Activated CD4-positive, CD25-positive, alpha-beta regulatory T cell treated with anti-CD3 and anti-CD28 coated beads, Interleukin-2, amount 50 U/mL, for 16 hours (primary cell): ENCODE data around the gene HNRNPD.
"Not testable (repeated sequence)": the region's sequence is repeated elsewhere in the genome, so short reads cannot be mapped to it uniquely, and the experiment has no call there.

Source experiments
- DNase-seq: peaks from one replicate; pipeline ENCODE4 v3.0.0-alpha.2; 2020; ENCODE audit warnings: low read depth, low spot score

HNRNPD gene, protein sequence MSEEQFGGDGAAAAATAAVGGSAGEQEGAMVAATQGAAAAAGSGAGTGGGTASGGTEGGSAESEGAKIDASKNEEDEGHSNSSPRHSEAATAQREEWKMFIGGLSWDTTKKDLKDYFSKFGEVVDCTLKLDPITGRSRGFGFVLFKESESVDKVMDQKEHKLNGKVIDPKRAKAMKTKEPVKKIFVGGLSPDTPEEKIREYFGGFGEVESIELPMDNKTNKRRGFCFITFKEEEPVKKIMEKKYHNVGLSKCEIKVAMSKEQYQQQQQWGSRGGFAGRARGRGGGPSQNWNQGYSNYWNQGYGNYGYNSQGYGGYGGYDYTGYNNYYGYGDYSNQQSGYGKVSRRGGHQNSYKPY

DNA sequence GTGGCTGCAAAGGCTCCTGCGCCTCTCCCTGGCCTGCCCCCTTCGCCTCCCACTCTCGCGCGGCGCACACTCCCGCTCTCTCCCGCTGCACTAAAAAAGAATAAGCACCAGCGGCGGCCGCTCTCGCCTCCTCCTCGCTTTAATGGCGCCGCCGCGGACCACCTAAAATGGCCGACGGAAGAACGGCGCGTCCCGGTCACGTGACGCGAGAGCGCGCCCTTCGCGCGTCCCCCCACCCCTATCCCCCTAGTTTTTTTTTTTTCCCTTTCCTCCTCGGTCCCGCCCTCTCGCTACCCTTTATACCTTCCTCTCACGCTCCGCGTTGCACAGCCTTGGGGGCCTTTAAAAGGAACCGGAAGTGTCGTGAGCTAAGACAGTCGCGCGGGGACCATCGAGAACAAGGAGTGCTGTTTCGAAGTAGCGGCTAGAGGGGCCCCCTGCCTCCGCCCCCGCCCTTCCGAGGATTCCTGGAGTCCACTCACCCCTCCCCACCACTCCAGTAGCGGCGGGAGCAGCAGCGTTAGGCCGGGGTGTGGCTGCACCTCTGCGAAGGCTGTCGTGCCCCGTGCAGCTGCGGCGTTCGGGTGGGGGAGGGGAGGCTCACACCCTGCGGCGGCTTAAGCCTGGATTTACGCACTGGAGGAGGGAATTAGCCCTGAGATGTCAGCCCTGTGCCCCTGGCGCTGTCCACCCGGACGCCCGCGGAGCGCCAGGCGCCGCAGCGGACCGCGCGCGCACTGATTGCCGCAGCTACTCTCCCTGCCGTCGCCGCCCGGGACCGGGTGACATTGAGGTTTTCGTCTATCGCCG is at the start of gene HNRNPD:
TSS of gene HNRNPD (minus strand) at position 176 of the 810 bp plus-strand sequence. CDS start 313 bp downstream, outside the sequence.
- peak; percentile 90 for DNase-seq

DNA sequence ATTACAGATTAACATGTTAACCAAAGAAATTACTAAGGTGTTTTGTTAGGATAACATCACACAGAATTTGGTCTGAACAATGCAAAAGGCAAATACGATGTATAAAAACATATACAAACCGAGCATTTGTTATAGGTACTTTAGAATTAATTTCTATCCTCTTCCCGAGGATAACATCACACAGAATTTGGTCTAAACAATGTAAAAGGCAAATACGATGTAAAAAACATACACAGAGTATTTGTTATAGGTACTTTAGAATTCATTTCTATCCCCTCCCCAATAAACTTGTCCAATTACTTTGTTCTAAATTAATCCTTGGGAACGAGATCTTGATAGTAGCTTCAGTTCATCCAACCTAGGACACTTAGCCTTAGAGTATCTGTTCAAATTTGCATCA is 48.8 kb upstream of the HNRNPD start:
- no peak for DNase-seq

DNA sequence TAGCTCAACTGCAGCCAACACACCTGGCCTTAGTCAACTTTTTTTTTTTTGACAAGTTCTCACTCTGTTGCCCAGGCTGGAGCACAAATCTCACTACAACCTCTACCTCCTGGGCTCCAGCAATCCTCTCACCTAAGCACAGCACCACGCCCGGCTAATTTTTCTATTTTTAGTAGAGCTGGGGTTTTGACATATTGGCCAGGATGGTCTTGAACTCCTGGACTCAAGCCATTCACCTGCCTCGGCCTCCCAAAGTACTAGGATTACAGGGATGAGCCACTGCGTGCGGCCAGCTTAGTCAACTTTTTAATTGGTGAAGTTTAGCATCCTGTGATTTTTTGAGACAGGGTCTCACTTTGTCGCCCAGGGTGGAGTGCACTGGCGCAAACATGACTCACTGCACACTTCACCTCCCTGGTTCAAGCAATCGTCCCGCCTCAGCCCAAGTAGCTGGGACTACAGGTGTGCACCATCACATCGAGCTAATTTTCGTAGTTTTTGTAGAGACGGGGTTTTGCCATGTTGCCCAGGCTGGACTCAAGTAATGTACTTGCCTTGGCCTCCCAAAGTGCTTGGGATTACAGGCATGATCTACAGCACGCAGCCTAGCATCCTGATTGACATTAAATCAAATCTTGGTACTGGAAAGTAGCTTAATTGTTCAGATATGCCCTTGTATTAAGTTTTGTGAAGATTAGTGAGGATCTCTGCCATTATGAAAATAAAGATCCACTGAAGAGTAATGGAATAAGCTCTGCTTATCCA is 48.2 kb upstream of the HNRNPD start:
- no peak for DNase-seq

DNA sequence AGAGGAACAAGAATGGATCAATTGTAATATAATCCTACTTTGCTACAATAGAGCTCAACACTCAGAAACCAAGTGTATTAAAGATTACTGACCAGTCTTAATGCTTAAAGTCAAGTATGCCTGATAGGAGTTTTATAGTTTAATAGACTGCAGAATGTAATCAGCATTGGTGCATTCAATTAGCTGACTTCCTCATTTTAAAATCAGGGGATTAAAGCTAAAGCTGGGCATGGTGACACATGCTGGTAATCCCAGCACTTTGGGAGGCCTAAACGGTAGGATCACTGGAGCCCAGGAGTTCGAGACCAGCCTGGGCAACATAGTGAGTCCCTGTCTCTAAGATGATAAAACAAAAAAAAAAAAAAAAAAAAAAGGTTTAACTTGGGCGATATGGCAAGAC is 45.7 kb upstream of the HNRNPD start:
- DNase-seq, result no peak

DNA sequence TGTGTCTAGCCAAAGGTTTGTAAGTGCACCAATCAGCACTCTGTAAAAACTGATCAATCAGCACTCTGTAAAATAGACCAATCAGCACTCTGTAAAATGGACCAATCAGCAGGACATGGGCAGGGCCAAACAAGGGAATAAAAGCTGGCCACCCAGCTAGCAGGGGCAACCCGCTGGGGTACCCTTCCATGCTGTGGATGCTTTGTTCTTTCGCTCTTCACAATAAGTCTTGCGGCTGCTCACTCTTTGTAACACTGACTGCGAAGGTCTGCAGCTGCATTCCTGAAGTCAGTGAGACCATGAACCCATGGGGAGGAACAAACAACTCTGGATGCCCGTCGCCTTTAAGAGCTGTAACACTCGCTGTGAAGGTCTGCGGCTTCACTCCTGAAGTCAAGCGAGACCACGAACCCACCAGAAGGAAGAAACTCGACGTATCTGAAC is 42.2 kb upstream of the HNRNPD start:
- DNase-seq, result no peak

DNA sequence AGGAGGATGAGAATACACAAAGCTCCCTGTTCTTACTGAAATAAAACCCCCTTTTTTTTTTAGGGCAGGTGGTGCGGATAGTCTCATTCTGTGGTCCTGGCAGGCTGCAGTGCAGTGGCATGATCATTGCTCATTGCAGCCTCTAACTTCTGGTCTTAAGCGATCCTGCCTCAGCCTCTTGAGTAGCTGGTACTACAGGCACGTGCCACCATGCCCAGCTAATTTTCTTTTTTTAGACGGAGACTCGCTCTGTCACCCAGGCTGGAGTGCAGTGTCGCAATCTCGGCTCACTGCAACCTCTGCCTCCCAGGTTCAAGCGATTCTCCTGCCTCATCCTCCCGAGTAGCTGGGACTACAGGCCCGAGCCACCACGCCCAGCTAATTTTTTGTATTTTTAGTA is 41.3 kb upstream of the HNRNPD start:
- not testable (repeated sequence) for DNase-seq

DNA sequence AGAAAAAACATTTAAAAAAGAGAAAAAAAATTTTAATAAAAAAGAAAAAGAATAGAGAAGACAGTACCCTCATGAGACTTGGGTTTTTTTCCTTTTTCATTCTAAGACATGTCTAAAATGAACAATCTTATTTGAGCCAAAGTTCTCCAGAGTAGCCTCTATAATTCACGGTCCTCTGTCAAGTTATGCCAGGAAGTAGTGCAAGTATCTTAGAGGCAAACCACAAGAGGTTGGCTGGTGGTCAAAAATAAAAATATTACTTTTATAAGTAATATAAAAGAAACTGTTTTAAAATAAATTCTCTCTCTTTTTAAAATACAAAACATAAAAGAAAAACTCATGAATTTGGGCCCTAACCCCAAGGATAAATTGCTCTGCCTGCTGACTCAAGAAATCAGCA is 29.9 kb upstream of the HNRNPD start:
- DNase-seq, result no peak

DNA sequence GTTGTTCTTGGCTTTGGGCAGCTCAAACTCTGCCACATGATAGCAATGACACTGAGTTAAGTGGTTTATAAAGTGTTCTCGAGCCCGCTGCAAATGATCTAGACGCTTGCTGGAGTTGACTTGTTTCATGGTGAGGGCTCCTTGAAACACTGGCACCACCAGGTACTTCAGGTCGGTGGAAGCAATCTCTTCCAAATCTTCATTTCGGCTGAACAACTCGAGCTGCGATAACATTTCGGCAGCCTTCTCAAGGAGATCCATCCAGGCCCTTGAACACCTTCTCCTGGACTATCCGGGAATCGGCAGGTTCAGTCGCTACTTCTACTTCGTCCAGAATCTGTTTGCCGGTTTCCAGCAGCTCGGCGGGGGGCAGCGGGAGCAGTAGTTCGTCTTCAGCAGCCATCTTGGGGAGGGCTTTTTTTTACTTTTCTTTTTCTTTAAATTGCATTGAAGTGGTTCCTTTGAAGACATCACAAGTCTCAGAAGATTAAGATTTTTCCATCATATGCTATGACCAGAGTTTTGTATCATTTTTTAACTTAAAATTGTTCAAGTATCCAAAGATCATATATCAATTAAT is 28.5 kb upstream of the HNRNPD start:
- DNase-seq, result no peak

DNA sequence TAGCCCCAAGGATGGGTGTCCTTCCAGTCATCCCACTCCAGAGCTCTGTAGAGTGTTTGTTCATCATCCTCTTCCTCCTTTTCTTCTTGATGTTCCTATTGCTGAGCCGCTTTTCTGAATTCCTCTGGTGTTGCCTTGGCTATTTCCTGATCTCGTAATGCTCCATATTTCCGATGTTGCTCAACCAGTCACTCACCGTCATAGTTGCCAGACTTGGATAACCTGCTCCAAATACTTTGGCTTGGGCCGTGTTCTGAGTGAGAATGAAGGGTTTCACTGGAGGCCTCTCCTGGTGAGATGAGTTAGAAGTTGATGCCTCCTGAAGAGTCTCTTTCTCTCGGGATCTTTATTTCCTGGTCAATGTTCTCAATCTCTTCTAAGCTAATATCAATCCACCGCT is 27.8 kb upstream of the HNRNPD start:
- no peak for DNase-seq

DNA sequence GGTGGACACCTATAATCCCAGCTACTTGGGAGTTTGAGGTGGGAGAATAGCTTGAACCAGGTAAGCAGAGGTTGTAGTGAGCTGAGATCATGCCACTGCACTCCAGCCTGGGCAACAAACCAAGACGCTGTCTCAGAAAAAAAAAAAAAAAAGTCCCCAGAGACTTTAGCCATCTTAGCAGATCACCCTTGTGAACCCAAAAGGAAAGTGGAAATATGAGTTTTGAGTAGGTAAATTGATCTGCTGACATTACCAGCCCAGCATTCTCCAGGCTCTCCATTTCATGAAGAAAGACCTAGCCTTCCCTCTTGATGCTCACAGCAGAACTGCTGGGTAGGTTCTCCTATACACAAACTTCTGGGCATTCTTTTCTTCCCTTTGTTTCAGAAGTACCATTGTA is 24.5 kb upstream of the HNRNPD start:
- no peak for DNase-seq

DNA sequence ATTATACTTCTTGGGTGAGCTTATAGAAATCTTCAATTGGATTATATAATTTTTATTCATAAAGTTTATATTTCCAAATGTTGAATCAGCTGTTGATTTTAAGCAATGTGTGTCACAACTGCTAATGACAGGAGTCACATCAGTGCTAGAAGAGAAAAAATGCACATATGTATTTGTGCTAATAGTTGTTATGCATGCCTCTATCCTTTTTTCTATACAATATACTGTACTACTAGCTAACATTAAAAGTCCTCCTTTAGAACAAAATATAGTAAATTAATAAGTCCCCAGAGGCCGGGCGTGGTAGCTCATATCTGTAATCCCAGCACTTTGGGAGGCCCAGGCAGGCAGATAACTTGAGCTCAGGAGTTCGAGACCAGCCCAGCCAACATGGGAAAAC is 23.7 kb upstream of the HNRNPD start:
- DNase-seq, result no peak

DNA sequence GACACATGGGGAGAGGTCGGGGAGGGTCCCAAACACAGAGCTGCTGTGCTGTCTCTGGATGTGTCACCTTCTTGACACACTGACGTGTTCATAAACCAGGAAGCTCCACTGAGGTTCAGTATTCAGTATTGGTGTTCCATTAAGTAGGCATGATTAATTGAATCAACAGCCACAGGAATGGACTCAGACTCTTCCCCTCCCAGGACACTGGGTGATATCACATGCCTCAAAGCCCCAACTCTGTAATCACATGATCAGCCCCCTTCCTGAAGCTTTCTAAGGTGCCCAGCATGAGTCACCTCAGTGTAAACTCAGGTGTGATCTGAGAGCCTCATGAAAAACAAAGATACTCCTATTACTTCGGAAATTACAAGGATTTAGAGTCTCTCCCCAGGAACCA is 21.1 kb upstream of the HNRNPD start:
- DNase-seq, result no peak

DNA sequence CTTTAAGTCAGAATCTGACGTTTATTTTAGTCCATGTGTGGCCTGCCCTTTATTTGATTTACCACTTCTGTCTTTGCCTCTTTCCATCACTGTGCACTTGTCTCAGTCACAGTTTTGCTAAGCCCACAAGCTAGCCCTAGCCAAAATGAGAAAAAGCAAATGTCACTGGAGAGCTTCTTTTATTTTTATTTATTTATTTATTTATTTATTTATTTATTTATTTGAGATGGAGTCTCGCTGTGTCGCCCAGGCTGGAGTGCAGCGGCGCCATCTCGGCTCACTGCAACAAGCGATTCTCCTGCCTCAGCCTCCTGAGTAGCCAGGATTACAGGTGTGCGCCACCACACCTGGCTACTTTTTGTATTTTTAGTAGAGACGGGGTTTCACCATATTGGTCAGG is 16.3 kb upstream of the HNRNPD start:
- DNase-seq, result not testable (repeated sequence)

DNA sequence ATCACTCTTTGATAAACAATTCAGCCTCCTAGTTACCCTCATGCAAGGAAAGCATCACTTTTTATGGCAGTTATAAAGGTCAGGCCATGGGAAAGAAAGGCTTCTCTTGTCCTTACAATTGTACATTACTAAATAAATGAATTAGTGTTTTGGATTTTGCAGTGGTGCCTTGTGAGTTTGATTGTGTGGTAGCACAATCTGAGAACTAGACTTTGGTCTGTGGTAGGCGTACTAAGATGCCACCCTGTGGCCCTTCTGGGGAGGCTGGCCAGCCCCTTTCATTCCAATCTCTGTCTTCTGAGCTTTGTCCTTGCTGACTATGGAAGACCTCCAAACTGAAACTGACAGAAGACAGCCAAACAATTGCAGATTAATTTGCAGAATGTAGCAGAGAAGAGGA is 14.6 kb upstream of the HNRNPD start:
- DNase-seq, result no peak

DNA sequence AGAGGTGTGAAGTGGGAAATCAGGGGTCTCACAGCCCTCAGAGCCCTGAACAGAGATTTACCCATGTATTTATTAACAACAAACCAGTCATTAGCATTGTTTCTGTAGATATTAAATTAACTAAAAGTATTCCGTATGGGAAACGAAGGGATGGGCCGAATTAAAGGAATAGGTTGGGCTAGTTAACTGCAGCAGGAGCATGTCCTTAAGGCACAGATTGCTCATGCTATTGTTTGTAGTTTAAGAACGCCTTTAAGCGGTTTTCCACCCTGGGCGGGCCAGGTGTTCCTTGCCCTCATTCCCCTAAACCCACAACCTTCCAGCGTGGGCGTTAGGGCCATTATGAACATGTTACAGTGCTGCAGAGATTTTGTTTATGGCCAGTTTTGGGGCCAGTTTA is 12.5 kb upstream of the HNRNPD start:
- DNase-seq, result not testable (repeated sequence)

DNA sequence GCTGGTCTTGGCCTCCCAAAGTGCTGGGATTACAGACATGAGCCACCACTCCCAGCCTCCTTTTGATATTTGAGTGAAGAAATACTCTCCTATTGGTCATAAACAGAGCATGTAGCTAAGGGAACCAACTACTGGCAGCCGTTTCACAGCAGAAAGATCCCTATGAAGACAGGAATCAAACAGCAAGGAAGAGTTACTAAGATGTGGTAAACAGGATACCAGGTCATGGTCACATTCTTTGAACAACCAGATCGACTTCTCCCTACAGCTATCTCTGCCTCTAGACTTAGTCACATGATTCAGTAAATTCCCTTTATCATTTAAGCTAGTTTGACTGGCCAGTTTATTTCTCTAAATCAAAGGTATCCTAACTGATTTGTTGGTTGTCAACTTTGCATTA is 9.0 kb upstream of the HNRNPD start:
- DNase-seq, result no peak

DNA sequence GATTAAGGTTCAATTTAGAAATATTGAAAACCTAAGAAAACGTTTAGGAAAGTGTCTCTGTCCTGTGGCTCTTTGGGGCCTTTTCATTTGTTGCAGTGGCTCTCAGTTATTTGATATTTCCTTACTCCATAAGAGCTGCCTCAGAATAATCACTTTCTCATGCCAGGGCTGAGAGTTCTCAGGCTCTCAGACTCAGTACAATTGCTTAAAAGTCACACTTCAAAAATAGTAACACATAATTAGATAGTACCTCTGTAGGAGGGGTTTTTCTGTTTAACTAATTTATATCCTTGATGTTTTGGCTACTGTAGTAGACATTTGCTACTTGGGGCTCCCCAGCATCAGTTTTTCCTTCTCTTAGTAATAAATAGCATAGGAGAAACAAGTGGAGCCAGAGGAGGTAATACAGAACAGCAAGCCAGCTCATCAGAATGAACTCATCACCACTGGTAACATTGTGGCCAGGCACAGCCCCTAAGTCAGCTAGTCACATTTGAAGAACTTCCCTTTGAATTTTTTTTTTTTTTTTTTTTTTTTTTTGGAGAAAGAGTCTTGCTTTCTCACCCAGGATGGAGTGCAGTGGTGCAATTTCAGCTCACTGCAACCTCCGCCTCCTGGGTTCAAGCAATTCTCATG is 8.0 kb upstream of the HNRNPD start:
- DNase-seq, result no peak

DNA sequence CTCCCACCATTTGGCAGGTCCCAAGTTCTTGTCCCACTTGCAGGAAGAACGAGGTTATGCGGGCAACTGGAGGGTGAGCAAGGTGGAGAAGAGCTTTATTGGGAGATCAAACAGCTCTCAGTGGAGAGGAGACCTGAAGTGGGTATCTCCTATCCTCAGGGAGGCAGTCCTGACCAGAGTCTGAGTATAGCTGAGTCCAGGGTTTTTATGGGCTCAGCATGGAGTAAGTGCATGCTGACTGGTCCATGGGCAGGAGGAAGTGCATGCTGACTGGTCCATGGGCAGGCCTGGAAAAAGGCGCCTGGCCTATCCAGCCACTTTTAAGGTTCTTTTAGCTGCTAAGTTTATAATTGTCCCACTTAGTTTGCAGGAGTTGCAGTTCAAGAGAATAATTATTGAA is 7.4 kb upstream of the HNRNPD start:
- no peak for DNase-seq

DNA sequence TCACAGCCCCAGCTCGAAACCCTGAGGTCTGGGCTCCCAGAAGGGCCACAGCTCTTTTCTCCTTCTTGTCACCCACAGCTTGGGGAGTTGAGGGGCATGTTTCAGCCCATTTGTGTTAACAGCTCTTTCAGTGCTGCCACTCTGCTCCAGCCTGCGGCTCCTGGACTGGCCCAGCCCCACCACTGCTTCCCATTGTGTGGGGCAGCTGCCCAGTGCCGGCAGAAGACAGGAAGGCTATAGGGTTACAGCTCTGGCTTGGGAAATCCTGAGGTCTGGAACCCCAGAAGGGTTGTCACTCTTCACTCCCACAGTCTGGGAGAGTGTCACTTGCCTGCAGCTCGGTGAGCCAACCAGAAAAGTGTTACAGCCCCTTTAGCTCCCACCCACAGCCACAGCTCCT is 7.0 kb upstream of the HNRNPD start:
- DNase-seq, result no peak

DNA sequence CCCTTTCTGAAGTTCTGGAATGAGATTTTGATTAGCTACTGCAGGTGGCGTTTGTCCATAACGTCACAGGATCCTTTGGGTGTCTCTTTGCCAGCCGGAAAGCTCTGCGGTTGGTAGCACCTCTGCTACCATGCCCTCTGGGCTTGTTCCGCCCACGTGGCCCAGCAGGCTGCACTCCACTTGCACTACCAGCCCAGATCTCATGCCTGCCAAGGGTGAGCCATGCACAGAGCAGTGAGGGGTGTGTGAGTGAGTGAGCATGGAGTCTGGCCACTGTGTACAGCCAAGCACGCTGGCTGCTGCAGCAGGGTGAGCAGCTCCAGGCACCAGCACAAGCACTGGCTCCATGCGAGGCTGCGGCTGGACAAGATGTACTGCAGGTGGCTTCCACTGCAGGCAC is 6.6 kb upstream of the HNRNPD start:
- DNase-seq, result no peak

DNA sequence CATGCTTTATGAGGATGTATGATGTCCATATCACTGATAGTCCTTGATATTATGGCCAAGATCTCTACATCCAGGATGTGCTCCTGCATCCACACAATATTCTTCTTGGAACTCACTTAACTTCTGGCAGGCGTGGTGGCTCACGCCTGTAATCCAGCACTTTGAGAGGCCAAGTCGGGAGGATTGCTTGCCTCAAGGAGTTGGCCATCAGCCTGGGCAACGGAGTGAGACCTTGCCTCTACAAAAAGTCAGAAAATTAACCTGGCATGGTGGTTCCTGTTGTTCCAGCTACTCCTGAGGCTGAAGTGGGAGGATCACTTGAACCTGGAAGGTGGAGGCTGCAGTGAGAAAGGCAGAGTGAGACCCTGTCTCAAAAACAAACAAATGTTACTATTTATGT is 2.3 kb upstream of the HNRNPD start:
- DNase-seq, result no peak

DNA sequence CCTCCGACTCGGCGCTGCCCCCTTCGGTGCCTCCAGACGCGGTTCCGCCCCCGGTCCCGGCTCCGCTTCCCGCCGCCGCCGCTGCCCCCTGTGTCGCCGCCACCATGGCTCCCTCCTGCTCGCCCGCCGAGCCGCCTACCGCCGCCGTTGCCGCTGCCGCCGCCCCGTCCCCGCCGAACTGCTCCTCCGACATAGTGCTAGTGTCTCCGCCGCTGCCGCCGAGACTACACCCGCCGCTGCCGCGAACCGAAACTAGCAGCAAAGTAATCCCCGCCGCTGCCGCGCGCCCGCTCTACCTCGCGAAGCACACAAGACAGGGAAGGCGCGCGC is 340 bp downstream of the HNRNPD start:
- DNase-seq, result no peak
